ENCODE data around the gene CDH23. TPM values are rescaled to one million over a fixed set of nuclear protein-coding genes. Genes with fewer than 3 reads are reported as not detected.
A peak's percentile ranks its signal among the peaks of the same experiment; 100 is the strongest.

CDH23 gene
- total RNA-seq, 1 donor from 2014 or later, result 5.4 TPM

- intact Hi-C loops (cut with micrococcal nuclease), result no loop called here
- DNase-seq, result no peak
- ATAC-seq, result no peak
These were observed 410.2 kb downstream of the CDH23 start for GRCh38 chr10:71806704-71807556.

DNA sequence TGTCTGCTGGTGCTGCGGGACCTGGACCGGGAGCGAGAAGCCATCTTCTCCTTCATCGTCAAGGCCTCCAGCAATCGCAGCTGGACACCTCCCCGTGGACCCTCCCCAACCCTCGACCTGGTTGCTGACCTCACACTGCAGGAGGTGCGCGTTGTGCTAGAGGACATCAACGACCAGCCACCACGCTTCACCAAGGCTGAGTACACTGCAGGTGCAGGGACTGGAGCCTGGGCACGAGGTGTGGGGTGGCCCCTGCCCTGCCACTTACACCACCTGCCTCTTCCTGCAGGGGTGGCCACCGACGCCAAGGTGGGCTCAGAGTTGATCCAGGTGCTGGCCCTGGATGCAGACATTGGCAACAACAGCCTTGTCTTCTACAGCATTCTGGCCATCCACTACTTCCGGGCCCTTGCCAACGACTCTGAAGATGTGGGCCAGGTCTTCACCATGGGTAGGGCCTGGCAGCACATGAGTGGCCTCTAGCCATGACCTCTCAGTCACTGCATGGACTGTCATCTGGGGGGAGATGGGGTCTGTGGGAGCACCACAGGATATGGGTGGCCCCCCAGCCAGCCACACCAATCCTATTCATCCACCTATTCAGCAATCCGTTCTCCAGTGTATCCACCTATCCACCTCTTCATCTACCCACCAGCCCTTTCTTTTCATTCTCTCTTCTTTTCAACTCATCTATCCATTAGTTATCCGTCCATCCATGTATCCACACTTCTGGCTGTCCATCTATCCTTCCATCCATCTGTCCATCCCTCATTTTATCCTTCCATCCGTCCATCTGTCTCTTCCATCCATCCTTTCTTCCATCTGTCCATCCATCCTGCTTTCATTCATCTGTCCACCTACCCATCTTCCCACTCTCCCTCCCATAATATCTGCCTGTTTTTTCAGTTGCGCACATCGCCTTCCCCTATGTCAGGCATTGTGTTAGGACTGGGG, 411.1 kb downstream of the CDH23 start:
- intact Hi-C loops (cut with micrococcal nuclease), result no loop called here
- ATAC-seq, result no peak
- no peak for DNase-seq

GRCh38 chr10:71809628-71810027, 412.9 kb downstream of the CDH23 start:
- ATAC-seq (no peak), DNase-seq (no peak)
- intact Hi-C loops (cut with micrococcal nuclease), result no loop called here

DNA sequence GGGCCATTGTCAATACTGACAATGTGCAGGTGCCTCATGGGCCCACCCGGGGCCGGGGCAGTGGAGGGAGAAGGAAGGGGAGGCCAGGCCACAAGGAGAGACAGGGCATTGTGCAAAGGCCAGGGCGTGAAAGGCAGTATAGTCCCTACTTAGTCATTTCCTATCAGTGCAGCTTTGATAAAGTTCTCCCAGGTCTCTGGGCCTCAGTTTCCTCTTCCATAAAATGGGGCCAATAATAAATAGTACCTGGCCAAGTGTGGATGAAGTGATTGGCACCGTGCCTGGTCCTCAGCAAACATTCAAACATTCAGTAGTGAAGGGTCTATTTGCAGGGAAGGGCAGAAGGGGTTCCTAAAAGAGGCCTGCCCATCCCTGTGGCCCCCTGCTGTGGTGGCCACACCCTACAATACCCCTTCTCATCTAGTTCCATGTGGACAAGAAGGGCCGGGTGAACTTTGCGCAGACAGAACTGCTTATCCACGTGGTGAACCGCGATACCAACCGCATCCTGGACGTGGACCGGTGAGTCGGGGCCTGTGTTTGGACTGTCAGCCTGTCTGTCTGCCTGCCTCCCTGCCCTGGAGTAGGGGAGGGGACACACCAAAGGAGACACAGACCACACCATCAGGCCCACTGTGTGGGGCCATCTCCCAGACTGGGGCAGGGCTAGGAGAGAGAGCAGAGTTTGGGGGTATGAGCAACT, 413.5 kb downstream of the CDH23 start:
- intact Hi-C loops (cut with micrococcal nuclease), result no loop called here
- DNase-seq (no peak), ATAC-seq (no peak)

DNA sequence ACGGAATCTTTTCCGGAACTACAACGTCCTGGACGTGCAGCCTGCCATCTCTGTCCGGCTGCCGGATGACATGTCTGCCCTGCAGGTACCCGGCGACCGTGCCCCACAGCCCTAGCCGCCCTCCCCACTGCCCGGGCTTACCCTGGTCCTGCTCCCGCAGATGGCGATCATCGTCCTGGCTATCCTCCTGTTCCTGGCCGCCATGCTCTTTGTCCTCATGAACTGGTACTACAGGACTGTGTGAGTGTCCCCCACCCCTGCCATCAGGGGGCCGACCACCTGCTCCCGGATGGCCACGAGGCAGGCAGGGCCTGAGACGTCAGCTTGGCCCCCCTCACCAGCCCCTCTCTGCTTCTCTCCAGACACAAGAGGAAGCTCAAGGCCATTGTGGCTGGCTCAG, 414.6 kb downstream of the CDH23 start:
- intact Hi-C loops (cut with micrococcal nuclease), result no loop called here

GRCh38 chr10:71812016-71812912, 415.5 kb downstream of the CDH23 start:
- peak; percentile 81 for ATAC-seq
- intact Hi-C loops (cut with micrococcal nuclease), result no loop called here
- peak; percentile 86 for DNase-seq

More for the DNA sequence above, 414.6 kb downstream of the CDH23 start:
- no peak for DNase-seq
- ATAC-seq, result no peak

DNA sequence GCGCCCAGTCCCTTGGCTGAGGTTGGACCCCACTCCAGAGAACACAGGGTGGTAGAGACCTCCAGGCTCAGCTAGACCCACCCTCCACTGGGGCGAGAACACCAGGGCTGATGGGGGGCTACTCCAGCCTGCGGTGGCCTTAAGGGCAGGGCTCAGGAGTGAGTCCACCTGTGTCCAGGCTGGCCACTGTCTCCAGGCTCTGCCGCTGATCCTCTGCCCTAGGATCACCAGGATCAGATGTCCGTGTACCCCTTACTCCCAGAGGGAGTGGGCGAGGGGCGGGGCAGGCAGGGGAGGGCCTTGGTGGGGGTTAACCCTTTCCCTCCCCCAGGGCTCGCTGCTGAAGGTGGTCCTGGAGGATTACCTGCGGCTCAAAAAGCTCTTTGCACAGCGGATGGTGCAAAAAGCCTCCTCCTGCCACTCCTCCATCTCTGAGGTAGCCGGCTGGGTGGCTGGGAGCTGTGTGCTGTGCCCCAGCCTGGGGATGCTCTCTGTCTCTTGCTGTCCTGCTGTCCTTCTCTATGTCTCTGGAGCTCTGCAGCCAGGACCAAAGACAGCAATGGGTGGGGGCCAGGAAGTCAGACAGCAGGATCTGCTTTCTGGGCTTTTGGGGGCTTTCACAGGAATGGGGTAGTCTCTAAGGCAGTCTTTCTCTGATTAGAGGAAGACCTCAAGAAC, 416.3 kb downstream of the CDH23 start:
- DNase-seq (no peak), ATAC-seq (peak; percentile 4)
- intact Hi-C loops (cut with micrococcal nuclease), result no loop called here

DNA sequence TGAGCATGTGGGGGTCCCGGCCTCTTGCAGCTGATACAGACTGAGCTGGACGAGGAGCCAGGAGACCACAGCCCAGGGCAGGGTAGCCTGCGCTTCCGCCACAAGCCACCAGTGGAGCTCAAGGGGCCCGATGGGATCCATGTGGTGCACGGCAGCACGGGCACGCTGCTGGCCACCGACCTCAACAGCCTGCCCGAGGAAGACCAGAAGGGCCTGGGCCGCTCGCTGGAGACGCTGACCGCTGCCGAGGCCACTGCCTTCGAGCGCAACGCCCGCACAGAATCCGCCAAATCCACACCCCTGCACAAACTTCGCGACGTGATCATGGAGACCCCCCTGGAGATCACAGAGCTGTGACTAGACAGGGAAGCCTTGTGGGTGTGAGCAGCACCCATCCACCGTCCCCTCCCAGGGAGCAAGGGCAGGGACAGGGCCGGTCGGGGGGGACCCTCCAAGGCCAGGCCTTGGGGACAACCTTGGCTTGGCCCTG, 418.2 kb downstream of the CDH23 start:
- intact Hi-C loops (cut with micrococcal nuclease), result no loop called here
- ATAC-seq (no peak), DNase-seq (no peak)

GRCh38 chr10:71815515-71816130, 418.9 kb downstream of the CDH23 start:
- ATAC-seq, result no peak
- intact Hi-C loops (cut with micrococcal nuclease), result no loop called here
- no peak for DNase-seq

- intact Hi-C loops (cut with micrococcal nuclease), result no loop called here
- DNase-seq, result no peak
These were observed 419.7 kb downstream of the CDH23 start for GRCh38 chr10:71816421-71816851.

GRCh38 chr10:71816936-71817618, 420.4 kb downstream of the CDH23 start:
- ATAC-seq, result no peak
- DNase-seq, result no peak
- intact Hi-C loops (cut with micrococcal nuclease), result no loop called here

More at GRCh38 chr10:71816421-71816851, 419.7 kb downstream of the CDH23 start:
- no peak for ATAC-seq

DNA sequence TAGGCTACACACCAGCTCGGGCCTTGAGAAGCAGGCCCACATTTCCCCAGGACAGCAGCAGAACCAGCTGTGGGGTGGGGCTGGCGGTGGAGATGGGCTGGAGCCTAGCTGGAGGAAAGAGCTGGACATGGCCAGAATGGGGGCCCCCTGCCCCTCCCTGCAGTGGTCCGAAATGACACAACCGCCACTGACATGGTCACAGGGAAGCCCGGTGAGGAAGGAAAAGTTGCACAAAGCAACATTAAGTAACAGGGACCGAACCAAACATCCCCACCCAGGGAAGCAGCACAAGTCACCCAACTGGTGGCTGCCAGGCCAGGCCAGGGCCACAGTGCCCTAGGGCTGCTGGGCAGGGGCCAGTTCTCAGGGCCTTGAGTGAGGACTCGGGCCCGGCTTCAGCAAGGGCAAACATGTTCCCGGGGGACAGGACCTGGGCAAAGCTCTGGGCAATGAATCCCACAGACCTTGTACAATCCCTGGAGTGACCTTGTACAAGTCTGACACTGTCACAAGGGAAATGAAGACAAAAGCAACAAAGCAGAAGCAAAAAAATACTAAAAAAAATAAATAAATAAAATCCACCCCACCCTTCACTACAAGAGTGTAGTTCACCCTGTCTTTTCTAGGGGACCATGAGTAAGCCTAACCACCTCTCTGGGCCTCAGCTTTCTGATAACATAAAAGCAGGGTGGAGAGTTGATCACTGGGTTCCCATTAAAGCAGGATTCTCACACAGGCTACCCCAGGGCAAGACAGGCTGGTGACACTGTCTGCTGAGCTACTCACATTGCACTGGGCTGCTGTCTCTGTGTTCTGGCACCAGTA, 421.3 kb downstream of the CDH23 start:
- intact Hi-C loops (cut with micrococcal nuclease), result no loop called here
- ATAC-seq (peak; percentile 82), DNase-seq (peak; percentile 83)

- DNase-seq (no peak), ATAC-seq (no peak)
- intact Hi-C loops (cut with micrococcal nuclease), result no loop called here
These were observed 422.0 kb downstream of the CDH23 start for GRCh38 chr10:71818674-71819260.

DNA sequence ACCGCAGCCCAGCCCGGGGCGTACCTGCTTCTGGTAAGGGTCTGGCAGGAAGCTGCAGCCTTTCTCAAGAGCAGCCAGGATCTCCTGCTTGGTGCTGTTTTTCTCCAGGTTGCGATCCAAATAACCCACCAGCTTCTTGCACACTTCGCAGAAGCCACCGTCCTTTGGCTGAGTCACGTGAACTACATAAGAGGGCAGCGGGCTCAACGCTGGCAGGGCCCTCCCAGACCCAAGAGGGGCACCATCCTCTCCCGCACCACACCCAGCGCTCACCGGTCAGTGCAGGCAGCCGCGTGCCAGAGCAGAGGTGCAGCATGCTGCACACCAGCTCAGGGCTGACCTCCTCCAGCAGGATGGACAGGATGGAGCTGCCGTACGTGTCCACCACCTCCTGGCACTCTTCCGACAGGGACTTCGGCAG, 422.7 kb downstream of the CDH23 start:
- no peak for DNase-seq
- no peak for ATAC-seq
- intact Hi-C loops (cut with micrococcal nuclease), result no loop called here

DNA sequence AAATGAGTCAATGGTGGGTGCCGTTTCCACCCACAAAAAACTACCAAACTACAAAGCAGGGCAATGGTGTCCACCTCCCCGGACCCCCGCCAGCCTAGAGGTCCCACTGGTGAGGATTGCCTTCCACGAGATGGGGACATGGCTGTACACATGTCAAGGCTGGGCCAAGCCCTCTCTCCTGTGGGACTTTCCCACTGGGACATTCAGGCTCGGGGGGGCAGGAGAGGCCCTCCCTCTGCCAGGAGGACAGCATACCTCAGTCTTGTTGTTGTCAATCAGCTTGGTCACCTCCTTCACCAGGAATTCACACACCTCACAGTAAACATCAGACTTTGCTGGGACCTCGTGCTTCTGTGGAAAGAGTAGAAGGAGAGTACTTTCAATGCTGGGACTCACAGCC, 423.3 kb downstream of the CDH23 start:
- ATAC-seq (no peak), DNase-seq (no peak)
- intact Hi-C loops (cut with micrococcal nuclease), result no loop called here

GRCh38 chr10:71820966-71821365, 424.2 kb downstream of the CDH23 start:
- DNase-seq, result no peak
- no peak for ATAC-seq
- intact Hi-C loops (cut with micrococcal nuclease), result no loop called here

Measured in left ventricle myocardium superior (tissue), 1 donor.